ENCODE results near the gene ANOS1. TPM values are rescaled to one million over a fixed set of nuclear protein-coding genes. Genes with fewer than 3 reads are reported as not detected.

The ANOS1 gene
- total and polyA plus RNA-seq, 2 of the 8 experiments (the other 6 are each of a cell fraction or from before 2014, with no cell fraction given), result 34.4 to 59.0 TPM

GRCh38 chrX:8684201-8684965 lies 47.6 kb downstream of the ANOS1 start (continued):
- TF ChIP-seq MAX (IDR thresholded peaks at IDR 0.05), result no peak
- TF ChIP-seq SIRT6 (IDR thresholded peaks at IDR 0.05; ENCODE audit: low read length), result no peak
- TF ChIP-seq ASH2L (IDR thresholded peaks at IDR 0.05; ENCODE audit: low read length), result no peak
- no peak for TF ChIP-seq CBX8 (IDR thresholded peaks at IDR 0.05; ENCODE audit: borderline replicate concordance, low read depth, low read length)
- TF ChIP-seq HDAC6 (IDR thresholded peaks at IDR 0.05; ENCODE audit: low read depth, low read length), result no peak
- TF ChIP-seq NANOG (IDR thresholded peaks at IDR 0.05; ENCODE audit: insufficient read depth, low read depth, low read length, poor library complexity, severe bottlenecking), result no peak
